NCI-H1930 (cell line): ENCODE results near the gene ARHGEF39.
A peak's percentile ranks its signal among the peaks of the same experiment; 100 is the strongest.

ENCODE experiments used
- DNase-seq, 2 experiments: peaks; one replicate each; lab custom pipeline; 2025; lab: John Stamatoyannopoulos, UW

ARHGEF39 gene

DNA sequence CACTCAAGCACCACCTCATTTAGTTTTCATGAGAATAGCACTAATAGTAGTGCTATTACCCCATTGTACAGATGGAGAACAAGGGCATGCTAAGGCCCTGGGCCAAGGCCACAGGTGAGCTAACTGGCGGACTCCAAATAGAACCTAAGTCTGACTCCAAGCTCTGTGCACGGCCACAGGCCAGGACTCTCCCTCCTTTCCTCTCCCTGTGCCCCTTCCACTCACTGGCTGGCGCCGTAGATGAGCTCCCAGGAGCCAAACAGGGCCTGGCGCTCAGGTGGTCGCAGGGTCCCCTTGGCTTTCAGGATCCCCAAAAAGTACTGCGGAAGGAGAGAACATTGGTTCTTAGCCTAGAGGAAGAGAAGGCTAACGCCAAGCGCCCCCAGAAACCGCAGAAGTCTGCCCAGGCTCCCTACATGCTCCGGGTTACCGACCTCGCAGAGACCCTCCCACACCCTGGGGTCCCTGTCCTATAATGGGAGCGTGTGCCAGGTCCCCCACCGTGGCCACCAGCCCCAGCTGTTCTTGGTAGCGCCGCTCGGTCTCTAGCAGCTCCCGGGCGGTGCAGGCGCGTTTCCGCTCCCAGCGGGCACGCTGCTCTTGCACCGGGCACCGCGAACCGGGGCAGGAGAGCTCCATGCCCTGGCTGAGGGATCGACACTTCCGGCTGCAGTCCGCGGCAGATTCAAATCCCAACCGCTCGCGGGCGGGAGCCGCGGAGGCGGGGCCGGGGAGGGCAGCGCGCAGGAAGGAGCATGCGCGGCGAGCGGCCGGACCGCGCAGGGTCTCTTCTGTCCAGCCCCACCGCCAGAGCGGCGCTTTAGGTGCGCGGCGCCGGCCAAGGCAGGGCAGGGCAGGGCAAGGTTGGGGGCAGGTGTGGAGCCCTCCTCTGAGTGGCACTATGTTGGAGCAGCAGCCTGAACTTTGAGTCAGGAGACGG lies at the start of gene ARHGEF39:
ARHGEF39 (minus strand) TSS at position 665 of the 940 bp plus-strand sequence; CDS start at position 639, 26 bp downstream.
- DNase-seq: peak; percentile 89 to 91

DNA sequence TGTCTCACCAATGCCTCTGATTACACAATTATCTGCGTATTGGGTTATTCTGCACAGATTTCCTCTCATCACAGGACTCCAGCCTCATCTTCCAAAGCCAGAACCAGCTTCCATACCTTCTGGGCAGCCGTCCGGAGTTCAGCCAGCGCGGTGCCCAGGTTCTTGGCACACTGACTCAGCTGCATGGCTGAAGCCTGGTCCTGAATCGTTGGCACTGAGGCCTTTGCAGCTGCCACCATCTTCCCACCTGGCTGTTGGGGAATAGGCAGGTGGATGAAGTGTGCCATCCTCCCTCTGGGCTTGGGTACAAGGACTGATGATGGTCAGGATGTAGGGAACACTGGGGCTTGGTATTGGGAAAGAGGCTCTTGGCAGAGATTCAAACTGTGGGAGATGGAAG lies 49.1 kb upstream of the ARHGEF39 start:
- no peak for DNase-seq

GRCh38 chr9:35713578-35713977 lies 48.6 kb upstream of the ARHGEF39 start:
- DNase-seq: no peak

- no peak for DNase-seq
These were observed 47.9 kb upstream of the ARHGEF39 start for GRCh38 chr9:35712762-35713400.

DNA sequence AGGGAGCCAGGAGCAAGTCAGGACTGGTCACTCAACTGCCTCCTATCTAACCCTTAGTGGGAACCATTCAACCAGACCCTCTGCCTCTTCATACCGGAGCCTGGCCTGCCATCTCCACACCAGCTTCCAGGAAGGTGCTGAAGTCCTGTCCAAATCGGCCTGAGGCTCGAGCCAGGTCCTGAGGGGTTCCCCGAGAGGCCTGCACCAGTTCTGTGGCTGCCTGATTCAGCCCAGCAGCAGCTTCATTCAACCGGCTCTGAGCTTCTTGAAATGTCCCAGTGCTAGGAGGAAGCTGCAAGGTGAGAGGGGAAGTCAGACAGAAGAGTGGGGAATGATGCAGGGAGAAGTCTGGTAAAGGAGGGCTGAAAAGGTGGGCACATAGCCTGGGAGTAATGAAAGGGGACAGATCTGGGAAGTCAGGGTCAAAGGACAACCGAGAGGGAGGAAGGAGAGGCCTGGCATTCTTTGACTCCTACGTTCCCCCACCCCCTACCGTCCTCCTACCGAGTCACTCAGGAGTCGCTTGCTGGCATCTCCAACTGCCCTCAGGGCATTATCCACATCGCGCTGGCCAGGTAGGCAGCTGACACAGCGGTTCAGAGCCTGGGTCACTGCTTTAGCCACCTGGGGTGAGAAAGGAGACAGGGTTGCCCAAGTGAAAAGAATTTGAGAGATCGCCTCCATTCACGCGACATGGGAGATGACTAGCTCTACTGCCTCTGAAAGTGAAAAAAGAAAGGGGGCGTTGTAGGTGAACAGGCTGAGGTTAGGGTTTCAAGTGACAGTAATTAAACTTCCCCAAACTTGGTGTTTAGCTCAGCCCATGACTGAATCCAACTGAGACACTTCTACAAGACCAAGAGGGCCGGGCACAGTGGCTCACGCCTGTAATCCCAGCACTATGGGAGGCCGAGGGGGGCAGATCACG lies 46.8 kb upstream of the ARHGEF39 start:
- no peak for DNase-seq

DNA sequence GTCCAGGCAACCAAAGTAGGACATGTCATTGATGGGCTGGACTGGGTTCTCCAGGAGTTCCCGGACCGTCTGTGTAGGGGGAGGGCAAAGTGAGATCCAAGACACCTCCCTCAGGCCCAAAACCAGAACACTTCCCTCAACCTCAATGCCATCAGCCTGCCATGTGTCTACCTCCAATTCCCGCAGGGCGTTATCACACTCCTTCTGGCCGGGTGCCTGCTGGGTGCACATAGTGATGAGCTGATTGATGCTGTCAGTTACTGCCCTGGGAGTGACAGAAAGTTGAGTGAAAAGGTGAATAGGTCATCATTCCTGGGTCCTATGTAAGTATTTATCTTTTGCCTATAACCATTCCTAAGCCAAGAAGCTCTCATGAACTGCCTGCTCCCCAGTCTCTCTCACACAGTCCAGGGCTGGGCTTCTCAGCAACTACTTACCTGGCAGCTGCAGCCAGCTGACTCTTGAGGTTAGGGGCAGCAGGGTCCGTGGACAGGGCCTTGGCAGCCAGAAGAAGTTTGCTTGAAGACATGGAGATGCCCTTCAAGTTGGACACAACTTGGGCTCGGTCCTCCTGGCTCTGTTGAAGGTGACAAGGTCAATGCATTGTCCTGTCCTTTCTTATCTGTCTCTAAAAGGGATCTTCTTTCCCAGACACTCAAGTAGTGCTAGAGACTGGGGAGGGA lies 46.0 kb upstream of the ARHGEF39 start:
- no peak for DNase-seq

DNA sequence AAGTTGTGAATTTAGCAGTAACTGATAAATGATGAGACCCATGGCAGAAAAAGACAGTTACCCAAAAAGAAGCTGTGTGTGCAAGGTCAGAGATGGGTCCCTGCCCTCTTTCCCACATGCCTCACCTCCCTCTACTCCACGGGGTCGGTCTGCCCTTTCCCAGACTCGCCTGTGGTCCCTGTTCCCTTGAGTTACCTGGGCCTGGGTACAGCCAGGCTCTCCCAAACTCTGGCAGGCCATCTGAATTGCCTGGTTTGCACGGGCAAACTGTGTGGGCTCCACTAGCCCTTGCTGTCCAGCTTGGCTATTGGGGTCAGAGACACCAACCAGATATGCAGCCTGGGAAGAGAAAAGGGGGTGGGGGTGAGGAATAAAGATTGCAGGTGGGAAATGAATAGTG lies 43.2 kb upstream of the ARHGEF39 start:
- DNase-seq: no peak

GRCh38 chr9:35706951-35707350 lies 42.0 kb upstream of the ARHGEF39 start:
- no peak for DNase-seq

DNA sequence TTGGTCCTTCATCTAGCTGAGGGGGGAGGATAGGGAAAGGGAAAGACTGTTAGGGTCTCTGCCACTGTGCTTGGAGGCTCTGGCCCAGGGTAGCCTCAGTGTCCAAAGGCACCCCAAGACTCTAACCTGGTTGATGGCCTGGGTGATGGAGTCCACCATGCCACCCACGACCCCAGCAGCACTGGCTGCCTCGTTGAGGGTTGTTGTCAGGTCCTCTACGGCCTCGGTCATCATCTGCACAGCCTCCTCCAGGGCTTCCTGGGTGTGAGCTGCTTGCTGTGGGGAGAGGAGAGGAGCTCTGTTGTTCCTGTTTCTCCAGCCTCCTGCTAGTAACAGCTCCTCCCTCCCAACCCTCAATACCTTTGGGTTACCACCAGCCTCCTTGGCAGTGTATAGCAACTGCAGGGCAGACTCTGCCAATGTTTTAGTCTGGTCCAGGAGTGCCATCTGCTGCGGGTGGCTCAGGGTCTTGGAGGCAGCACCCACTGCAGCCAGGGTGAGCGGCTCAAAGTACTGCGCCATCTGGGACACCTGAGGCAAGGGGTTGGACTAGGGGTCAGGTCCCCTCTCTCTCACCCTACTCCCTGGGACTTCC lies 40.9 kb upstream of the ARHGEF39 start:
- no peak for DNase-seq

- no peak for DNase-seq
These were observed 40.4 kb upstream of the ARHGEF39 start for GRCh38 chr9:35705372-35705771.

GRCh38 chr9:35703906-35704672 lies 39.1 kb upstream of the ARHGEF39 start:
- no peak for DNase-seq

- DNase-seq: no peak
These were observed 37.7 kb upstream of the ARHGEF39 start for GRCh38 chr9:35702696-35703095.

- no peak for DNase-seq
These were observed 35.9 kb upstream of the ARHGEF39 start for GRCh38 chr9:35700942-35701341.

GRCh38 chr9:35700031-35700430 lies 35.0 kb upstream of the ARHGEF39 start:
- no peak for DNase-seq

GRCh38 chr9:35698231-35698630 lies 33.2 kb upstream of the ARHGEF39 start:
- DNase-seq: no peak

GRCh38 chr9:35697486-35697885 lies 32.5 kb upstream of the ARHGEF39 start:
- no peak for DNase-seq

DNA sequence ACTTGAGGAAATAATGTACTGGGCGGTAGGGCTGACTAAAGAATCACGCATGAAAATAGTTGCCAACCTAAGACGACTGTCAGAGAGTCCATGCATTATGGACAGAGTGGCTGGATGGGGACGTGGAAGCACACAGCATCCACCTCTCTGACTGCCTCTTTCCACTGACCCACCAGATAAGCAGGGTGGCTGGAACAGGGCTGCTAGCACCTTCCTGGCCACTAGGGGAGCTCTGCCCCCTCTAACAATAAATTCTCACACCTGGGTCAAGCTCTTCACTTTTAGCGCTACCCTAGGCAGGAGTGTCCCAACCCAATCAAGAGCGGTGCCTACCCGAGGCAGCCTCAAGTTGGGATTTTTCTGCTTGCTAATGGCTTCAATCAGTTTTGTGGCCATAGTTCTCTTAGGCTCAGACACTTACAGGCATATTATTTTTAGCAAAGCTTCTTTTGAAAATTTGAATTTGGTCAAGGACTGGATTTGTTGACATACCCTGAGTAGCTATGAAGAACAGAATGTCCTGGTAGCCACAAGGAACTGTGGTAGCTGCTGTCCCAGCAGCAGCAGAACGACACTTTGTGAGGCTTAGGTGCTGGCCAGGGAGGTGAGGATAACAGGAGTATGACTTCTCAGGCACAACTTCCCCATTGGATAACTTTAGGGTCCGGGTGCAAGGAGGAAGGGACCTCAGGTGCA lies 31.7 kb upstream of the ARHGEF39 start:
- DNase-seq: peak; percentile 30 to 51

DNA sequence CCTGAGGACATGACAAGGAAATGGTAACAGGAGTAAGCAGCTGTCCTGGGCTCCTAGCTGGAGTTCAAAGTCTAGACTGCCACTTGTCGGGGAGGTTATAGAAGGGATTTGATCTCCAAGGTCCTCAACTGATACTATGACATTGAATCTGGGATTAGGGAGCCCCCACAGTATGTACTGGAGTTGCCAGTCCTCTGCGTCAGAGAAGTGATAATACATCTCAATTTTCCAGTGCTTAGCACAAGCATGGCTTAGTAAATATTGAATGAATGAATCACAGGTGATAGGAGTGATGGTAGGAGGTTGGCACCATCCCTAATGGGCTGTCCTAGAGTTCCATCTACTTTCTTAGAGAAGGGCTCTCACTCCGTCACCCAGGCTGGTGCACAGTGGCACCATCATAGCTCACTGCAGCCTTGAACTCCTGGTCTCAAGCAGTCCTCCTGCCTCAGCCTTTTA lies 31.0 kb upstream of the ARHGEF39 start:
- no peak for DNase-seq

GRCh38 chr9:35691757-35692301 lies 26.8 kb upstream of the ARHGEF39 start:
- DNase-seq: peak; percentile 11 to 26

DNA sequence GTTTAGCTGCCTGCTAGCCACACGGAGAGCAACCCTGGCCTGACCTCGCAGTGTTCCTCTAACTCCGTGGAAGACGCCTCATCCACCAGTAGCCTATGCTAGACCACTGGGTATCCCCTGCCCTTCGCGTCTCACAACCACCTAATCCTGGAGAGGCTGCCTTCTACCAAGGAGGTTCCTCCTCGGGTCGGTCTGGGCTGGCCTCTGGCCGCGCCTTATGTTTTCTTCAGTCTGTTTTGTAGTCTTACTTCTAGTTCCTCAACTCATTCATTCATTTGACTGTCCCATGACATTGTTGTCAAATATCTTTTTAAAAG lies 26.3 kb upstream of the ARHGEF39 start:
- DNase-seq: no peak
